ENCODE measurements around the gene CHAF1A. TPM values are rescaled to one million over a fixed set of nuclear protein-coding genes. Genes with fewer than 3 reads are reported as not detected.
A peak's percentile ranks its signal among the peaks of the same experiment; 100 is the strongest.

The CHAF1A gene
- total and polyA plus RNA-seq, 2 experiments from 2014 or later = 113 to 125 TPM

- H3K9me2 ChIP-seq (ENCODE audit: insufficient read depth) = no peaks in the 10 kb centered on the region
- peak overlapping the region; percentile 54; the same call in 1 of the 2 replicates for H3K4me2 ChIP-seq
These were observed 25.3 kb upstream of the CHAF1A start for GRCh38 chr19:4376991-4377781.

More at GRCh38 chr19:4376991-4377781, 25.3 kb upstream of the CHAF1A start:
- H3K4me1 ChIP-seq (ENCODE audit: insufficient read depth) = peaks cover 29% of the 10 kb centered on the region
- Mint-ChIP-seq H3K9me3 (no peaks in the 10 kb centered on the region), H3K4me3 (peak overlapping the region; percentile 17; the same call in 1 of the 3 replicates), H3K27ac (peak overlapping the region; percentile 92; the same call in 1 of the 2 replicates), H3K36me3 (ENCODE audit: low read depth) (no peaks in the 10 kb centered on the region), H3K27me3 (ENCODE audit: insufficient read depth, low read depth, poor library complexity) (peaks cover 24% of the 10 kb centered on the region), H3K4me1 (peaks cover 50% of the 10 kb centered on the region)
- H3K27me3 ChIP-seq (ENCODE audit: insufficient read depth) = no peaks in the 10 kb centered on the region
- TF ChIP-seq, protein P1, sequence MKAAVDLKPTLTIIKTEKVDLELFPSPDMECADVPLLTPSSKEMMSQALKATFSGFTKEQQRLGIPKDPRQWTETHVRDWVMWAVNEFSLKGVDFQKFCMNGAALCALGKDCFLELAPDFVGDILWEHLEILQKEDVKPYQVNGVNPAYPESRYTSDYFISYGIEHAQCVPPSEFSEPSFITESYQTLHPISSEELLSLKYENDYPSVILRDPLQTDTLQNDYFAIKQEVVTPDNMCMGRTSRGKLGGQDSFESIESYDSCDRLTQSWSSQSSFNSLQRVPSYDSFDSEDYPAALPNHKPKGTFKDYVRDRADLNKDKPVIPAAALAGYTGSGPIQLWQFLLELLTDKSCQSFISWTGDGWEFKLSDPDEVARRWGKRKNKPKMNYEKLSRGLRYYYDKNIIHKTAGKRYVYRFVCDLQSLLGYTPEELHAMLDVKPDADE (IDR thresholded peaks at IDR 0.05) = no peak
- TF ChIP-seq NANOG (IDR thresholded peaks at IDR 0.05; ENCODE audit: borderline replicate concordance) (no peak), POLR2AphosphoS5 (IDR thresholded peaks at IDR 0.05; ENCODE audit: low read depth) (no peak), STAT1 (IDR thresholded peaks at IDR 0.05; ENCODE audit: unreplicated experiment) (no peak), ZNF331 (CRISPR knock-in tag; IDR thresholded peaks at IDR 0.05; ENCODE audit: low read depth) (no peak), CTCF (conservative IDR thresholded peaks at IDR 0.05; ENCODE audit: low read depth in 2 of 2) (no peak), ZNF114 (CRISPR knock-in tag; IDR thresholded peaks at IDR 0.05) (no peak), ZNF462 (CRISPR knock-in tag; IDR thresholded peaks at IDR 0.05) (no peak), CREB1 (CRISPR knock-in tag; IDR thresholded peaks at IDR 0.05; ENCODE audit: low read depth) (no peak), EZH2 (IDR thresholded peaks at IDR 0.05; ENCODE audit: low read depth, unreplicated experiment) (no peak), EZH2phosphoT487 (IDR thresholded peaks at IDR 0.05; ENCODE audit: unreplicated experiment) (no peak), JUNB (IDR thresholded peaks at IDR 0.05; ENCODE audit: unreplicated experiment) (no peak)
- TF ChIP-seq, protein P2, sequence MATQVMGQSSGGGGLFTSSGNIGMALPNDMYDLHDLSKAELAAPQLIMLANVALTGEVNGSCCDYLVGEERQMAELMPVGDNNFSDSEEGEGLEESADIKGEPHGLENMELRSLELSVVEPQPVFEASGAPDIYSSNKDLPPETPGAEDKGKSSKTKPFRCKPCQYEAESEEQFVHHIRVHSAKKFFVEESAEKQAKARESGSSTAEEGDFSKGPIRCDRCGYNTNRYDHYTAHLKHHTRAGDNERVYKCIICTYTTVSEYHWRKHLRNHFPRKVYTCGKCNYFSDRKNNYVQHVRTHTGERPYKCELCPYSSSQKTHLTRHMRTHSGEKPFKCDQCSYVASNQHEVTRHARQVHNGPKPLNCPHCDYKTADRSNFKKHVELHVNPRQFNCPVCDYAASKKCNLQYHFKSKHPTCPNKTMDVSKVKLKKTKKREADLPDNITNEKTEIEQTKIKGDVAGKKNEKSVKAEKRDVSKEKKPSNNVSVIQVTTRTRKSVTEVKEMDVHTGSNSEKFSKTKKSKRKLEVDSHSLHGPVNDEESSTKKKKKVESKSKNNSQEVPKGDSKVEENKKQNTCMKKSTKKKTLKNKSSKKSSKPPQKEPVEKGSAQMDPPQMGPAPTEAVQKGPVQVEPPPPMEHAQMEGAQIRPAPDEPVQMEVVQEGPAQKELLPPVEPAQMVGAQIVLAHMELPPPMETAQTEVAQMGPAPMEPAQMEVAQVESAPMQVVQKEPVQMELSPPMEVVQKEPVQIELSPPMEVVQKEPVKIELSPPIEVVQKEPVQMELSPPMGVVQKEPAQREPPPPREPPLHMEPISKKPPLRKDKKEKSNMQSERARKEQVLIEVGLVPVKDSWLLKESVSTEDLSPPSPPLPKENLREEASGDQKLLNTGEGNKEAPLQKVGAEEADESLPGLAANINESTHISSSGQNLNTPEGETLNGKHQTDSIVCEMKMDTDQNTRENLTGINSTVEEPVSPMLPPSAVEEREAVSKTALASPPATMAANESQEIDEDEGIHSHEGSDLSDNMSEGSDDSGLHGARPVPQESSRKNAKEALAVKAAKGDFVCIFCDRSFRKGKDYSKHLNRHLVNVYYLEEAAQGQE (IDR thresholded peaks at IDR 0.05; ENCODE audit: unreplicated experiment) = no peak
- DNase-seq (ENCODE audit: low spot score) = no peak
- no peaks in the 10 kb centered on the region for H3K36me3 ChIP-seq (ENCODE audit: insufficient read depth)
- ATAC-seq = no peak
- H3F3A ChIP-seq (replicated peaks; ENCODE audit: low read depth) = 0 out of 2 replicates have a peak, but pooled peaks cover 13% of the 10 kb centered on the region
- peaks cover 81% of the 10 kb centered on the region for H3K79me2 ChIP-seq (replicated peaks; ENCODE audit: insufficient read depth)
- H4K20me1 ChIP-seq (replicated peaks; ENCODE audit: insufficient read depth) = peaks cover 32% of the 10 kb centered on the region
- peak overlapping the region; percentile 85 for H3K27ac ChIP-seq (ENCODE audit: low read depth)
- H2AFZ ChIP-seq = no peak overlapping the region
- no peak overlapping the region for H3K4me3 ChIP-seq

Data from GM23338 (cell line).